T follicular helper cell (primary cell): ENCODE measurements around the gene CMC1.
"Not testable (repeated sequence)": the region's sequence is repeated elsewhere in the genome, so short reads cannot be mapped to it uniquely, and the experiment has no call there.

ENCODE experiments used
- DNase-seq: peaks from one replicate; pipeline ENCODE4 v3.0.0-alpha.2; 2020; ENCODE audit warnings: low read depth
- total RNA-seq, 2 experiments: gene quantifications; one replicate each; lab custom pipeline; 2026; lab: John Stamatoyannopoulos, UW

The CMC1 gene, protein sequence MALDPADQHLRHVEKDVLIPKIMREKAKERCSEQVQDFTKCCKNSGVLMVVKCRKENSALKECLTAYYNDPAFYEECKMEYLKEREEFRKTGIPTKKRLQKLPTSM
- 6.8 to 12.8 reads per million in 2 experiments for total RNA-seq

DNA sequence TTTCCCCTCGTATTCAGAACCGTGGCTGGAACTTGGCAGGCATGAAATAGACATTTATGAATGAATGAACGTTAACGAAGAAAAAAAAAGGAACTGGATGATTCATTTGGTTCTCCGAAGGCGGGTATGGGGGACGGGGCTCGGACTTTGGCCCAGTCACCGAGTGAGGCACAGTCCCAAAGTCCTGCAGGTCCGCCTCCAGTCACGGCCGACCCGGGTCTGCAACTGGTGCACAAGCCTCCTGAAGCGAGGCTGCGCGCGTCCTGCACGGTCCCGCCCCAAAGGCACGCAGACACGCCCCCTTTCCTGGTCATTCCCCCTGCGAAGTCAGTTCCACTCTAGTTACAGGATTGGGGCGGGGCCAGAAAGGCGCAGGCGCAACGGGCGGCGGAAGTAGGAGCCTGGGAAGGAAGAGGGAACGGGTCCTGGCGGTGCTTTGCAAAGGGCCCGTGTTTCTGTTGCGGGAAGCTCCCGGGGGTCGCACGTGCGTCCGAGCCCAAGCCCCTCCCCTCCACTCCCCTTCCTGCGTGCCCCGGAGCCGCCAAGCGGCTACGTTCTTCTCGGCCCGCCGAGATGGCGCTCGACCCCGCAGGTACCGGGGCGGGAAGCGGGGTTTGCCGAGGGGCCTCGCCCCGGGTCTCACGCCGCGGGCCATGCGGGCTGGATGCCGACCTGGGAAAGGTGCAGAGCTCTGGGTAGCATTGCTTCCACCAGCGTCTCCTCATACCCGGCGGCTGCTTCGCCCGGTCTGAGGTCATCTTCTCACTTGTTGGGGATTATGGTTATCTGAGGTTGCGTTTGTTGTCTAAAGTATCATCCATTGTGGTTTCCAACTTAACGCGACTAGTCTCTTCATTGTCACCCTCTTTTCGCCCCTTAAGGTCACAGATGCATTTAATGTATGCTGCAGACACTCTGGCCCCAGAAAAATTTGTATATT, at the start of gene CMC1:
TSS of gene CMC1 (plus strand) at position 399 of the 940 bp plus-strand sequence. CDS start at position 574, 175 bp downstream.
- peak; percentile 86 for DNase-seq

- no peak for DNase-seq
These were observed 43.3 kb upstream of the CMC1 start for GRCh38 chr3:28198161-28198560.

- DNase-seq = no peak
These were observed 42.4 kb upstream of the CMC1 start for GRCh38 chr3:28198974-28199373.

GRCh38 chr3:28199643-28200042, 41.8 kb upstream of the CMC1 start:
- not testable (repeated sequence) for DNase-seq

- not testable (repeated sequence) for DNase-seq
These were observed 41.0 kb upstream of the CMC1 start for GRCh38 chr3:28200366-28200848.

DNA sequence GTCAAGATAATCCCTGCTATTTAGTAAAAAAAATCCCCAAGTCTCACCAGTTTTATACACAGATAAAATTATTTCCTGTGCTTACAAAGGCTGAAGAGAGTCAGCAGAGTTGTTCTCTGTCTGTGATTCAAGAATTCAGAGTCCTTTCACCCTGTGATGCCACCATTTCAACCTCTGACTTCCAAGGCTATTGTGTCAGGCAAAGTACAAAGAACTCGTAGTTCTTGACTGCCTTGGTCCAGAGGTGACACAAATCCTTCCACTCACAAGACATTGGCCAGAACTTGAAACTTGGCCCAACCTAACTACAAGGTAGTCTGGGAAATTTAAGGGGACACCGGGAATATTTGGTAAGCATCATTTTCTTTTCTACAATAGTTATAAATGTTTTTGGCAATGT, 34.9 kb upstream of the CMC1 start:
- DNase-seq = no peak

DNA sequence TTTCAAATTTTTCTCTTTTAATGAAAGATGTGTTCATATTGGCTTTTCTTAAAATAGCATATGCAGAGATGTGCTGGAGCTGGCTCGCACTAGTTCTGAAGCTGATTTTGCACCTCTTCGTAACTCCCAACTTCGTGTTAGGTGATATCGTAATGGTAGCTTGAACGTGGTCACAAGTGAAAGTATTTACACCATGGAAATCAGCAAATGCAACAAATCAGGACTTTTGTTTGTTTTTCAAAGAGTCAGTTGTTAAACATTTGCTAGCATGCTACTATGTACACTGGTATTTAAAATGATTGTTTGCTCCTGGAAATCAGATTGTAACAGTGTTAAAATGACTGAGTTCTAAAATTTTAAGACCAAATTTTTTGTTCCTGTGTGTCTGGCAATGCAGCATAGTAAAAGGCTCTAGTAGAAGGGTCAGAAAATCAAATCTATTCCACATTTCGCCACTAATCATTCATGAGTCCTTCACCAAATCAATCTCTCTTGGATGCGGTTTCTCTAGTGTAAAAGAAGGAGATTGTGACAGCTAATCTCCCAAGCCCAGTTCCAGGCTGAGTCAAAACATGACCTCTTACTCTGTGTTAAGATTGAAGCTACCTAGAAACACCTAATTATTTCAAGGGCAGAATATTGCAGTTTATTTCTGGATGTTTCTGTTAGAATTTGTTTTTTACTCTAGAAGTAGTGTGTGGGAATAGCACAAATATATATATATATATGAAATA, 34.3 kb upstream of the CMC1 start:
- no peak for DNase-seq

GRCh38 chr3:28210968-28211713, 30.3 kb upstream of the CMC1 start:
- DNase-seq = no peak

GRCh38 chr3:28212681-28213080, 28.7 kb upstream of the CMC1 start:
- DNase-seq = no peak

GRCh38 chr3:28215407-28215806, 26.0 kb upstream of the CMC1 start:
- DNase-seq = no peak

GRCh38 chr3:28218071-28218916, 23.1 kb upstream of the CMC1 start:
- DNase-seq = no peak

- no peak for DNase-seq
These were observed 22.6 kb upstream of the CMC1 start for GRCh38 chr3:28218917-28219198.

- no peak for DNase-seq
These were observed 17.0 kb upstream of the CMC1 start for GRCh38 chr3:28224430-28224829.

GRCh38 chr3:28226020-28226419, 15.4 kb upstream of the CMC1 start:
- DNase-seq = no peak

GRCh38 chr3:28228623-28229022, 12.8 kb upstream of the CMC1 start:
- DNase-seq = no peak

GRCh38 chr3:28232659-28233058, 8.8 kb upstream of the CMC1 start:
- no peak for DNase-seq

DNA sequence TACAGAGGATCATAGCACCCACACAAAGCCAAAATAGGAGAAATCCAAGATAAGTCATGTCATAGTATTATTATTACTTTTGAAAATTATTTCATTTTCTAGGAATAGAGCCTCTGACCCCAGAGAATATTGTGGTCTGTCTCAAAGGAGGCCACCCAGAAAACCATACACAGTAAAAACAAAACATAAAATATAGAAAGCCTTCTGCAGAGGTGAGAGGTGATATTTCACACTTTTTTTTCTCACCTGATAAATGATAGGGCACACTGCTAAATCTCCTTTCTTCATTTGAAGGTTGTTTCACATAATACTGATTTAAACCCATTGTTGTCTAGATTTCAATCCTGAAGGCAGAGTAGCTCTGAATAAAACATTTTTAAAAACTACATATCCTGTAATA, 7.0 kb upstream of the CMC1 start:
- DNase-seq = no peak

DNA sequence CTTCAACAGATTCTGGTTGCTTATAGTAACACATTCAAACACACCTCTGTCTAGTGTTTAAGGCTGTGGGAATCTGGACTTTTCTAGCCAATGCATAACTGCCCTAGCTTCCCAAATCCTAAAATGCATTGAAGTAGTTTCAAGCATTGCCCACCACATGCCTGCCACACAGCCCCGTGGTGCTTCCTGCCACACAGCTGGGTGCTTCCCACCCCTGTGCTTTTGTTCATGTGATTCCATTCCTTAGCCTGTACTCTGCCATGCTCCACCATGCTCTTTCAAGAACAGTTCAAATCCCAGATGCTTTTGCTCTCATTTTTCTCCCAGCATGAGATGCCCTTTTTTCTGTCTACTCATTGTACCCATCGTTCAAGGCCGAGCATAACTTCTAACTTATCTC, 2.3 kb upstream of the CMC1 start:
- no peak for DNase-seq

DNA sequence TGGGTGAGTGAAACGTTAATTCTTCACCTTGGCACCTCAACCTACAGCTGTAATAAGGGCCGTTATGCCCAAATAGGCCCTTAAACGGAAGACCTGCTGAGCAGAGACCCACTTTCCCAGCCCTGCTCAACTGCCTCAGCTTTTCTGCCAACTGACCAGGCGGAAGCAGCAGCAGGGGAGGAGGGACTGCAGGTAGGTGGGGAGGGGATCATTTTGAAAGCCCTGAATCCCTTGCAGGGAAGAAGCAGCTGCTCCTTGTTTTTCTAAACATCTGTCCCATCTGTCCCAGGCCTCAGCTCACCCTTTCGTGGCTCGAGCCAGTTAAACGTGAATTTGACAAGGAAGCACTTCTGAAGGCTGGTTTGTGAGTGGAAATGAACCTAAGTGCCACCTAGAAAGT, 978 bp upstream of the CMC1 start:
- DNase-seq = no peak

GRCh38 chr3:28242519-28242918, 1.1 kb downstream of the CMC1 start:
- no peak for DNase-seq

DNA sequence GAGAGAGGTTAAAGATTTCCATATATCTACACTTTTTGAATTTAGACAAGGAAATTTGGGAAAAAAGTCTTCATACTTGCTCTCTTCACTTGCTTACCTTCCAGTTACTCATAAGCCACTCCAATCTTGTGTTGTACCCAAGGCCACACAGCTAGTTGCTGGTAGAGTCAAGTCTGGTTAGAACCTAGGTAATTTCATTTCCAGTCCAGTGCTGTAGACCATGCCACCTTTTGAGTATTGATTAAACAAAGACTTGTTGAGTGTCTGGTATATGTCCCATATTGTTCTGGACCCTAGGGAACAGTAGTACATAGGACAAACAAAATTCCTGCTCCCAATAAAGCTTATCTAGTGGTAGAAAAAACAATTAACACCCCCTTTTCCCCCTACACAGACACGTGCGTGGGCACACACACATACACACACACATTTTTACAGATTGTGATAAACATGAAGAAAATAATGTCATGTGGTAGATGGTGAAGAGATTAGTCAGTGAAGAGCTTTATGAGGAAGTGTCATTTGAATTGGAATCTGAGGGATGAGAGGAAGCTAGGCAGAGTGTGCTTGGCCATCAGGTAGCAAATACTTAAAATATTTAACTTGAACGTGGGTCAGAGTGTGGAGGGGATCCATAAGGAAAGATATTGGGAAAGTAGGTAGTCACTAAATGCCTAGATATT, 2.1 kb downstream of the CMC1 start:
- DNase-seq = no peak
